WTC11 (cell line): ENCODE data around the gene NCL. TPM values are rescaled to one million over a fixed set of nuclear protein-coding genes. Genes with fewer than 3 reads are reported as not detected.
A peak's percentile ranks its signal among the peaks of the same experiment; 100 is the strongest.

Source experiments
- ATF1 ChIP-seq: sonication (generic); formaldehyde crosslinking; IDR thresholded peaks from 2 replicates; pipeline ENCODE4 v1.8.1; 2023; ENCODE audit warnings: mild to moderate bottlenecking, moderate library complexity, missing genetic modification reagents
- CBFB ChIP-seq: sonication (generic); formaldehyde crosslinking; IDR thresholded peaks from 2 replicates; pipeline ENCODE4 v1.8.1; 2022; ENCODE audit warnings: mild to moderate bottlenecking, low read depth, missing genetic modification reagents
- E2F4 ChIP-seq: sonication (generic); formaldehyde crosslinking; IDR thresholded peaks from 2 replicates; pipeline ENCODE4 v1.8.1; 2022; ENCODE audit warnings: low read depth, mild to moderate bottlenecking, moderate library complexity, missing genetic modification reagents, borderline replicate concordance
- EMX1 ChIP-seq: fragments of 250-450 bp; sonication (Bioruptor Pico); IDR thresholded peaks from 2 replicates; pipeline ENCODE4 v1.8.0; 2021; ENCODE audit warnings: mild to moderate bottlenecking
- ERG ChIP-seq: fragments of 250-450 bp; sonication (Bioruptor Pico); IDR thresholded peaks from 2 replicates; pipeline ENCODE4 v1.8.0; 2021; ENCODE audit warnings: mild to moderate bottlenecking
- FOXJ3 ChIP-seq: sonication (generic); formaldehyde crosslinking; IDR thresholded peaks from 2 replicates; pipeline ENCODE4 v1.9.0; 2021; ENCODE audit warnings: missing genetic modification reagents, mild to moderate bottlenecking, borderline replicate concordance
- FOXP4 ChIP-seq: sonication (generic); formaldehyde crosslinking; IDR thresholded peaks from 2 replicates; pipeline ENCODE4 v1.8.0; 2022; ENCODE audit warnings: mild to moderate bottlenecking, missing genetic modification reagents
- GTF2I ChIP-seq: fragments of 250-450 bp; sonication (Bioruptor Pico); conservative IDR thresholded peaks from 2 replicates; pipeline ENCODE4 v1.4.0; 2021; ENCODE audit warnings: mild to moderate bottlenecking
- IRF1 ChIP-seq: sonication (generic); formaldehyde crosslinking; IDR thresholded peaks from 2 replicates; pipeline ENCODE4 v1.8.0; 2023; ENCODE audit warnings: missing genetic modification reagents
- JUN ChIP-seq: sonication (generic); formaldehyde crosslinking; IDR thresholded peaks from 2 replicates; pipeline ENCODE4 v1.8.0; 2023; ENCODE audit warnings: mild to moderate bottlenecking, missing genetic modification reagents
- NFE2L1 ChIP-seq: sonication (generic); formaldehyde crosslinking; IDR thresholded peaks from 2 replicates; pipeline ENCODE4 v1.8.1; 2023; ENCODE audit warnings: missing genetic modification reagents
- NFYB ChIP-seq: sonication (generic); formaldehyde crosslinking; conservative IDR thresholded peaks from 2 replicates; pipeline ENCODE4 v1.8.0; 2022; ENCODE audit warnings: low read depth, missing genetic modification reagents
- NR2C2 ChIP-seq: sonication (generic); formaldehyde crosslinking; IDR thresholded peaks from 2 replicates; pipeline ENCODE4 v1.8.0; 2022; ENCODE audit warnings: mild to moderate bottlenecking, missing genetic modification reagents
- PRDM15 ChIP-seq: sonication (generic); formaldehyde crosslinking; IDR thresholded peaks from 2 replicates; pipeline ENCODE4 v1.8.0; 2022; ENCODE audit warnings: missing genetic modification reagents
- PREB ChIP-seq: sonication (generic); formaldehyde crosslinking; IDR thresholded peaks from 2 replicates; pipeline ENCODE4 v1.8.1; 2022; ENCODE audit warnings: mild to moderate bottlenecking, missing genetic modification reagents, moderate library complexity, borderline replicate concordance
- RORB ChIP-seq: fragments of 250-450 bp; sonication (Bioruptor Pico); IDR thresholded peaks from 2 replicates; pipeline ENCODE4 v1.9.0; 2021; ENCODE audit warnings: mild to moderate bottlenecking
- SOX15 ChIP-seq: fragments of 250-450 bp; sonication (Bioruptor Pico); IDR thresholded peaks from 2 replicates; pipeline ENCODE4 v1.9.0; 2021; ENCODE audit warnings: mild to moderate bottlenecking
- USF2 ChIP-seq: sonication (generic); formaldehyde crosslinking; IDR thresholded peaks from 2 replicates; pipeline ENCODE4 v1.8.1; 2023; ENCODE audit warnings: mild to moderate bottlenecking, missing genetic modification reagents, moderate library complexity
- ZNF232 ChIP-seq: sonication (generic); formaldehyde crosslinking; IDR thresholded peaks from 2 replicates; pipeline ENCODE4 v1.8.0; 2022; ENCODE audit warnings: mild to moderate bottlenecking, missing genetic modification reagents
- ZNF317 ChIP-seq: sonication (generic); formaldehyde crosslinking; IDR thresholded peaks from 2 replicates; pipeline ENCODE4 v1.8.1; 2023; ENCODE audit warnings: low read depth, mild to moderate bottlenecking, moderate library complexity, missing genetic modification reagents, borderline replicate concordance
- ZNF423 ChIP-seq: fragments of 250-450 bp; sonication (Bioruptor Pico); IDR thresholded peaks from 2 replicates; pipeline ENCODE4 v2.1.2; 2022; ENCODE audit warnings: mild to moderate bottlenecking, moderate library complexity
- ZNF425 ChIP-seq: fragments of 250-450 bp; sonication (Bioruptor Pico); conservative IDR thresholded peaks from 2 replicates; pipeline ENCODE4 v1.9.0; 2021; ENCODE audit warnings: mild to moderate bottlenecking
- ZNF512 ChIP-seq: sonication (generic); formaldehyde crosslinking; IDR thresholded peaks from 2 replicates; pipeline ENCODE4 v1.8.1; 2022; ENCODE audit warnings: missing genetic modification reagents, borderline replicate concordance
- total RNA-seq: library from RNA; stranded (reverse); gene quantifications from 3 replicates; pipeline ENCODE4 v1.2.3, GENCODE V29; 2021

The NCL gene
- total RNA-seq, 1 experiment from 2014 or later: 1,223 TPM

GRCh38 chr2:231411831-231412617, 52.3 kb downstream of the NCL start (continued):
- TF ChIP-seq PREB (CRISPR knock-in tag) (no peak; the same call in 1 of the 2 replicates), ERG (CRISPR knock-in tag) (no peak), FOXP4 (CRISPR knock-in tag) (peak; percentile 49; the same call in 1 of the 2 replicates), USF2 (CRISPR knock-in tag) (peak; percentile 25; the same call in 1 of the 2 replicates), ATF1 (no peak), FOXJ3 (CRISPR knock-in tag) (no peak), SOX15 (CRISPR knock-in tag) (no peak), CBFB (CRISPR knock-in tag) (peak; percentile 84; the same call in 1 of the 2 replicates), NFYB (CRISPR knock-in tag) (no peak), RORB (no peak), PRDM15 (CRISPR knock-in tag) (no peak), JUN (CRISPR knock-in tag) (no peak), ZNF512 (CRISPR knock-in tag) (0 out of 2 replicates have a peak, but pooled peaks have one; percentile 34), ZNF423 (CRISPR knock-in tag) (peak; percentile 75; the same call in 1 of the 2 replicates), GTF2I (CRISPR knock-in tag) (no peak), EMX1 (CRISPR knock-in tag) (no peak), ZNF425 (CRISPR knock-in tag) (no peak), E2F4 (CRISPR knock-in tag) (peak; percentile 52; the same call in 1 of the 2 replicates), NR2C2 (no peak), ZNF317 (CRISPR knock-in tag) (no peak), NFE2L1 (CRISPR knock-in tag) (peak; percentile 83; the same call in 1 of the 2 replicates), IRF1 (no peak), ZNF232 (no peak)
